HepG2 (cell line): ENCODE data around the gene BHLHE23. TPM values are rescaled to one million over a fixed set of nuclear protein-coding genes. Genes with fewer than 3 reads are reported as not detected.

Experiments used
- ATAC-seq: fragments of 200-7000 bp; cut with Tn5 transposase; 3 replicates; pipeline ENCODE4 v1.9.1; 2020; ENCODE audit warnings: mild to moderate bottlenecking, moderate library complexity
- BruUV-seq: library from RNA; stranded (reverse); fragments of 400-500 nt; replicated peaks from 2 replicates; lab custom pipeline; 2021; lab: Mats Ljungman, UMichigan
- CTCF ChIA-PET: fragments of 300-600 bp; formaldehyde crosslinking; extraction: SDS; loops from one replicate; lab custom pipeline; 2021; ENCODE audit warnings: low total read pairs, inconsistent platforms, low intra/inter-chr PET ratio; lab: Yijun Ruan, JAX
- POLR2A ChIA-PET: fragments of 350-600 bp; sonication (Branson Sonifier 250); formaldehyde crosslinking; loops from one replicate; lab custom pipeline; 2020; ENCODE audit warnings: antibody characterized with exemption, inconsistent platforms; lab: Yijun Ruan, JAX
- DNase-seq: peaks from one replicate; pipeline ENCODE4 v3.0.0-alpha.2; 2015; ENCODE audit warnings: low spot score
- FAIRE-seq: peaks from 3 replicates; lab custom pipeline; 2011; peaks lifted over from hg19 to GRCh38; lab: Jason Lieb, UNC
- H2AFZ ChIP-seq: one replicate; pipeline ENCODE4 v1.6.1; 2011; ENCODE audit warnings: low read length, inconsistent platforms
- H3K27ac ChIP-seq: fragments of 300-600 bp; 3 replicates; pipeline ENCODE4 v1.8.0; 2011; ENCODE audit warnings: mixed run types, mild to moderate bottlenecking, mixed read lengths, low read length, inconsistent platforms; ENCODE audit not compliant: insufficient read depth; ENCODE audit errors: extremely low read length
- H3K27me3 ChIP-seq, 2 experiments: fragments of 200-600 bp in 1 of 2; 2 replicates in 1 of 2; 3 replicates in 1 of 2; pipeline versions ENCODE4 v1.6.0 to v1.8.0; 2011; ENCODE audit warnings: low read length in 2 of 2, mild to moderate bottlenecking in 2 of 2, moderate library complexity in 2 of 2, inconsistent platforms in 1 of 2; ENCODE audit not compliant: insufficient read depth in 2 of 2, control insufficient read depth in 1 of 2
- H3K36me3 ChIP-seq, 2 experiments: fragments of 200-600 bp in 1 of 2; replicated peaks in 1 of 2; 2 replicates in 1 of 2; 3 replicates in 1 of 2; pipeline versions ENCODE4 v1.5.1 to v1.8.0; 2011; ENCODE audit warnings: low read length in 2 of 2, inconsistent platforms in 1 of 2; ENCODE audit not compliant: insufficient read depth in 2 of 2, control insufficient read depth in 1 of 2
- H3K4me1 ChIP-seq: 2 replicates; pipeline ENCODE4 v1.5.1; 2012; ENCODE audit warnings: low read length, inconsistent platforms; ENCODE audit not compliant: insufficient read depth
- H3K4me2 ChIP-seq: 2 replicates; pipeline ENCODE4 v1.6.0; 2011; ENCODE audit warnings: low read depth, low read length, inconsistent platforms
- H3K4me3 ChIP-seq, 3 experiments: fragments of 200-600 bp in 1 of 3; sonication (generic), shearing (Covaris generic) in 1 of 3; replicated peaks in 1 of 3; 2 replicates each; pipeline ENCODE4 v1.5.1; 2011 to 2016; ENCODE audit warnings: low read length in 3 of 3, inconsistent platforms in 2 of 3, low read depth in 2 of 3, mild to moderate bottlenecking in 2 of 3, control low read depth in 1 of 3, mixed read lengths in 1 of 3; ENCODE audit not compliant: insufficient read depth in 1 of 3
- H3K79me2 ChIP-seq: one replicate; pipeline ENCODE4 v1.6.1; 2011; ENCODE audit warnings: low read length, inconsistent platforms; ENCODE audit not compliant: insufficient read depth
- H3K9ac ChIP-seq: 2 replicates; pipeline ENCODE4 v1.6.0; 2011; ENCODE audit warnings: mild to moderate bottlenecking, low read depth, low read length, inconsistent platforms; ENCODE audit not compliant: insufficient read depth
- H3K9me3 ChIP-seq: 2 replicates; pipeline ENCODE4 v1.5.1; 2012; ENCODE audit warnings: mild to moderate bottlenecking, low read length
- H4K20me1 ChIP-seq: 2 replicates; pipeline ENCODE4 v1.6.0; 2011; ENCODE audit warnings: inconsistent platforms, mild to moderate bottlenecking, low read length, moderate library complexity; ENCODE audit not compliant: insufficient read depth
- EZH2 ChIP-seq: conservative IDR thresholded peaks from 2 replicates; pipeline ENCODE4 v1.6.1; 2012; ENCODE audit warnings: mild to moderate bottlenecking, low read depth, low read length, moderate library complexity
- MTF2 ChIP-seq: sonication (generic); formaldehyde crosslinking; IDR thresholded peaks from 2 replicates; pipeline ENCODE4 v1.5.0; 2020; ENCODE audit warnings: missing genetic modification reagents, borderline replicate concordance
- SNAPC4 ChIP-seq: sonication (generic); formaldehyde crosslinking; IDR thresholded peaks from 2 replicates; pipeline ENCODE4 v1.4.0; 2020; ENCODE audit warnings: mild to moderate bottlenecking, missing genetic modification reagents
- ZBTB4 ChIP-seq: sonication (generic); formaldehyde crosslinking; IDR thresholded peaks from 2 replicates; pipeline ENCODE4 v1.4.0; 2020; ENCODE audit warnings: missing genetic modification reagents, mild to moderate bottlenecking, borderline replicate concordance
- ZNF687 ChIP-seq: sonication (generic); formaldehyde crosslinking; IDR thresholded peaks from 2 replicates; pipeline ENCODE4 v1.5.1; 2020; ENCODE audit warnings: mild to moderate bottlenecking, missing genetic modification reagents, moderate library complexity
- ZNF777 ChIP-seq: sonication (generic); formaldehyde crosslinking; IDR thresholded peaks from 2 replicates; pipeline ENCODE4 v1.4.0; 2020; ENCODE audit warnings: missing genetic modification reagents
- ZNF891 ChIP-seq: sonication (generic); formaldehyde crosslinking; IDR thresholded peaks from 2 replicates; pipeline ENCODE4 v1.5.0; 2020; ENCODE audit warnings: mild to moderate bottlenecking, missing genetic modification reagents
- WGBS: methylation state at CpG from one replicate; pipeline ENCODE4 v1.1.6; 2017; ENCODE audit warnings: low lambda C conversion rate; 5-methylcytosine and 5-hydroxymethylcytosine counted together
- in situ Hi-C: cut with HindIII; loops from 2 replicates; pipeline ENCODE4 v1.10.0; 2017; ENCODE audit warnings: low pct_unique_long_range_greater_than_20kb; ENCODE audit not compliant: extremely low pct_ligation_motif_present
- intact Hi-C: fragments of 100-400 bp; cut with micrococcal nuclease; formaldehyde crosslinking; loops from one replicate; pipeline ENCODE4 v1.10.0; 2022; ENCODE audit not compliant: unreplicated experiment
- polyA plus RNA-seq, 8 experiments: library from polyadenylated mRNA; depleted of rRNA in 3 of 8; stranded (reverse) in 7 of 8; unstranded in 1 of 8; fragments of >200 nt; fragmentation: Illumina TruSeq in 4 of 8; extraction: Trizol in 4 of 8; gene quantifications; 2 replicates each; pipeline versions ENCODE4 v1.2.1 to v1.2.3, GENCODE V29; 2011 to 2016; ENCODE audit warnings: low read depth in 4 of 8, missing spikeins in 1 of 8, mixed read lengths in 1 of 8; ENCODE audit not compliant: insufficient read depth in 1 of 8
- total RNA-seq, 5 experiments: library from RNA; depleted of rRNA; stranded (reverse); fragments of >200 nt; fragmentation: Illumina TruSeq; extraction: Trizol; gene quantifications; 2 replicates each; pipeline ENCODE4 v1.2.3, GENCODE V29; 2016; ENCODE audit warnings: low read depth in 1 of 5

BHLHE23 gene
- total and polyA plus RNA-seq, 2 of the 13 experiments (the other 11 are each of a cell fraction or from before 2014, with no cell fraction given): not detected

- Histone ChIP-seq H3K79me2 (no peaks in the 10 kb centered on the region), H3K27me3 (peaks cover 47 to 95% of the 10 kb centered on the region in 2 experiments), H3K4me1 (no peaks in the 10 kb centered on the region), H3K4me3 (no peak overlapping the region), H2AFZ (no peak overlapping the region), H3K27ac (no peak overlapping the region), H3K9me3 (no peaks in the 10 kb centered on the region), H4K20me1 (no peaks in the 10 kb centered on the region; the same call in 1 of the 2 replicates), H3K4me2 (no peak overlapping the region), H3K9ac (no peak overlapping the region), H3K36me3 (no peaks in the 10 kb centered on the region)
- TF ChIP-seq SNAPC4 (CRISPR knock-in tag) (no peak), ZNF777 (CRISPR knock-in tag) (no peak), EZH2 (peak; percentile 67; the same call in 1 of the 2 replicates), ZBTB4 (CRISPR knock-in tag) (no peak), ZNF687 (CRISPR knock-in tag) (peak; percentile 15; the same call in 1 of the 2 replicates), ZNF891 (CRISPR knock-in tag) (0 out of 2 replicates have a peak, but pooled peaks have one; percentile 19), MTF2 (CRISPR knock-in tag) (0 out of 2 replicates have a peak, but pooled peaks have one; percentile 19)
- FAIRE-seq (no peak), DNase-seq (no peak), ATAC-seq (no peak)
- POLR2A ChIA-PET: no interaction called here
- CTCF ChIA-PET: no interaction called here
- intact Hi-C loops (no loop called here), in situ Hi-C loops (no loop called here)
- no TSS peak for BruUV-seq
- 19% methylated on average over 16 of the region's 16 CpGs for WGBS
Measured at GRCh38 chr20:62999580-62999979, 7.2 kb downstream of the BHLHE23 start.
